Spleen (tissue), 13 donors: Measurements from ENCODE around the gene RPS18. TPM values are rescaled to one million over a fixed set of nuclear protein-coding genes. Genes with fewer than 3 reads are reported as not detected.
A peak's percentile ranks its signal among the peaks of the same experiment; 100 is the strongest.
"Not testable (repeated sequence)": the region's sequence is repeated elsewhere in the genome, so short reads cannot be mapped to it uniquely, and the experiment has no call there.

Source experiments
- DNase-seq: peaks from one replicate; pipeline ENCODE4 v3.0.0-alpha.2; 2020
- H3K27ac ChIP-seq, 8 donors: fragments of 200-600 bp; sonication (generic) in 7 of 8; 1 replicate in 4 of 8; 2 replicates in 4 of 8; pipeline versions ENCODE4 v1.5.0 to v1.8.0; 2016 to 2021; ENCODE audit warnings: inconsistent platforms in 4 of 8, mild to moderate bottlenecking in 4 of 8, moderate library complexity in 1 of 8
- H3K27me3 ChIP-seq, 7 donors: fragments of 200-600 bp; sonication (generic) in 6 of 7; replicated peaks in 1 of 7; 1 replicate in 4 of 7; 2 replicates in 3 of 7; pipeline versions ENCODE4 v1.5.0 to v1.8.0; 2016 to 2021; ENCODE audit warnings: inconsistent platforms in 3 of 7, mild to moderate bottlenecking in 1 of 7
- H3K36me3 ChIP-seq, 6 donors: fragments of 200-600 bp; sonication (generic) in 5 of 6; 1 replicate in 4 of 6; 2 replicates in 2 of 6; pipeline versions ENCODE4 v1.5.0 to v1.8.0; 2016 to 2021; ENCODE audit warnings: inconsistent platforms in 2 of 6
- H3K4me1 ChIP-seq, 6 donors: fragments of 200-600 bp; sonication (generic) in 5 of 6; 1 replicate in 3 of 6; 2 replicates in 3 of 6; pipeline versions ENCODE4 v1.5.0 to v1.8.0; 2016 to 2021; ENCODE audit warnings: inconsistent platforms in 3 of 6
- H3K4me3 ChIP-seq, 8 donors: fragments of 200-600 bp; sonication (generic) in 7 of 8; 1 replicate in 4 of 8; 2 replicates in 4 of 8; pipeline versions ENCODE4 v1.5.0 to v1.8.0; 2016 to 2021; ENCODE audit warnings: inconsistent platforms in 4 of 8, mild to moderate bottlenecking in 4 of 8, moderate library complexity in 2 of 8
- H3K9me3 ChIP-seq, 8 donors: fragments of 200-600 bp; sonication (generic) in 7 of 8; 1 replicate in 4 of 8; 2 replicates in 4 of 8; pipeline versions ENCODE4 v1.5.0 to v1.8.0; 2016 to 2021; ENCODE audit warnings: inconsistent platforms in 4 of 8
- POLR2A ChIP-seq, 3 donors: fragments of 450-650 bp; IDR thresholded peaks; one replicate each; pipeline ENCODE4 v1.5.1; 2017; ENCODE audit warnings: antibody characterized with exemption in 3 of 3, mild to moderate bottlenecking in 1 of 3
- POLR2AphosphoS5 ChIP-seq, 3 donors: sonication (generic); formaldehyde crosslinking; IDR thresholded peaks; one replicate each; pipeline ENCODE4 v1.5.1; 2017; ENCODE audit warnings: antibody characterized with exemption in 3 of 3
- WGBS, 5 donors: extraction: QIAGEN DNeasy Blood & Tissue Kit in 3 of 5; methylation state at CpG; one replicate each; pipeline versions ENCODE4 v1.1.5 to v1.1.7; 2013 to 2018; 5-methylcytosine and 5-hydroxymethylcytosine counted together
- intact Hi-C: fragments of 100-400 bp; cut with DNase I; formaldehyde crosslinking; loops from one replicate; pipeline ENCODE4 v1.15.0; 2023; ENCODE audit warnings: low total_unique reads
- long read RNA-seq, 2 donors: transcript quantifications; one replicate each; lab custom pipeline, GENCODE V29; 2026
- polyA plus RNA-seq, 3 donors: library from polyadenylated mRNA; stranded (reverse); fragments of 200-250 nt; gene quantifications; one replicate each; pipeline ENCODE4 v1.2.1, GENCODE V29; 2013
- total RNA-seq, 7 donors: library from RNA; depleted of rRNA in 3 of 7; stranded (reverse); fragments of >200 nt in 3 of 7; fragmentation: NEBNext Ultra II Directional in 4 of 7; extraction: Animal tissue kit (Norgen Biotek cat#: 25700) in 4 of 7; gene quantifications; one replicate each; pipeline versions ENCODE4 v1.1.0 to v1.2.1, GENCODE V29; 2016 to 2021
- TF ChIP-seq, protein P1 (sequence below), 11 experiments: fragments of 200-600 bp in 7 of 11; fragments of 450-650 bp in 4 of 11; sonication (generic) in 4 of 11; IDR thresholded peaks in 8 of 11; conservative IDR thresholded peaks in 3 of 11; 1 replicate in 7 of 11; 2 replicates in 4 of 11; pipeline versions ENCODE4 v1.4.0 to v1.8.0; 2016 to 2021; ENCODE audit warnings: antibody characterized with exemption in 11 of 11, inconsistent platforms in 4 of 11, mild to moderate bottlenecking in 1 of 11
- donor health status: healthy with polysubstance abuse.
- donor health status: DM: no; HTN: no; CAD: no; lungs with moderate emphysema.
- donor health status: DM: no; HTN: no; CAD: no.
- donor health status: Bipolar disorder and iron deficiency.
- donor health status: healthy.
- donor health status: DM: no; HTN: no; CAD: no.
- donor health status: DM: yes; HTN: yes; CAD: no.

Gene RPS18
- 1,000 to 10,000 TPM; 1,471 to 2,906 (median 2,449) TPM for total RNA-seq
- polyA plus RNA-seq: over 10,000 TPM in 2 of 3 donors, 1,000 to 10,000 TPM in 1; 8,573 to 17,605 (median 14,270) TPM
- long read RNA-seq, donor 1, transcript RPS18-235 (3 exons, 413 nt): minor isoform, 7 of 1,812 reads
- long read RNA-seq, donor 1, transcript RPS18-237 (5 exons, 642 nt): minor isoform, 17 of 1,812 reads
- long read RNA-seq, donor 1, transcript RPS18-230 (6 exons, 613 nt): major isoform, 1,575 of 1,812 reads
- long read RNA-seq, donor 1, transcript RPS18-236 (5 exons, 996 nt): minor isoform, 69 of 1,812 reads
- long read RNA-seq, donor 1, partial matches to known transcripts: 44 of 1,812 reads
- long read RNA-seq, donor 1, other reads (novel, unspliced or antisense): 93 of 1,812 reads
- long read RNA-seq, donor 2, transcript RPS18-233 (6 exons, 589 nt): minor isoform, 5 of 1,498 reads
- long read RNA-seq, donor 2, transcript RPS18-237 (5 exons, 642 nt): minor isoform, 9 of 1,498 reads
- long read RNA-seq, donor 2, transcript RPS18-230 (6 exons, 613 nt): major isoform, 1,347 of 1,498 reads
- long read RNA-seq, donor 2, transcript RPS18-236 (5 exons, 996 nt): minor isoform, 32 of 1,498 reads
- long read RNA-seq, donor 2, partial matches to known transcripts: 25 of 1,498 reads
- long read RNA-seq, donor 2, other reads (novel, unspliced or antisense): 77 of 1,498 reads

DNA sequence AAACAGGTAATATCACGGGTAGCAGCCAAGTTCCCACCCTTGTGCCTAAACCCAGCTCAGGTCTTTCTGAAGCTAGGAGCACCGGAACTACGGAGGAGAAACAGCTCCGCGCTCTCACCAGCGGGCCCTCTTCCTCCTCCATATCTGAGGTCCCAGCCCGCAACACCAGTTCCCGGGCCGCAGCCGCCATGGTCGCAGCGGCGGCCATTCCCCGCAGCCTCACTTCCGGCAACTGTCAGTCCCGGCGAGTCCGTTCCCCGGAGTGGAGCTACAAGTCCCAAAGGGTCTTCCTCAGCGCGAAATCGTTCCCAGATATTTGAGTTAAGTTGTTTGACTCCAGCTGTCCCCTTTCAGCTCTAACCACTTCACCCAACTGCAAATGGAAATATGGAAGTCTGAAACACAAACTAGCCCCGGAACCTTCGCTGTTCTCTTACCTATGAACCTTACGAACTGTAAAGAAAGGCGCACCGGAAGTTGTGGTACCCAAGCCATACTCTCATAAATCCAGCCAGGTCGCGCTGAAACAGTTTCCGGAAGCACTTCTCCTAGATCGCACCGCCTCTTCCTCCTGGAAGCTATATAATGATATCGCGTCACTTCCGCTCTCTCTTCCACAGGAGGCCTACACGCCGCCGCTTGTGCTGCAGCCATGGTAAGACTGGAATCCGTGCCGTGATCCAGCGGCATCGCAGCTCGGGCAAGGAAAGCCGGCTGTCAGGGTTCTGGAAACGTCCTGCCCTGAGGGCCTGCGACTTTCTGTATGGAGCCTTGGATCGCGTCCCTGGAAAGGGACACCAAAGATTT is at the start of gene RPS18, which contains the start of gene VPS52:
TSS of gene RPS18 (plus strand) at position 608 of the 807 bp plus-strand sequence. CDS start at position 653, 45 bp downstream.
TSS of gene VPS52 (minus strand) at position 409 of the 807 bp plus-strand sequence. CDS start at position 208, 201 bp downstream.
- Histone ChIP-seq H3K4me3 (peak within 1 kb of the TSS; percentile 63 to 94 (median 80)), H3K27me3 (no peaks in the 10 kb centered on the region), H3K4me1 (peaks cover 50 to 78% (median 66%) of the 10 kb centered on the region in 6 donors), H3K27ac (peak within 1 kb of the TSS; percentile 91 to 99 (median 96)), H3K9me3 (no peaks in the 10 kb centered on the region), H3K36me3 (peaks cover 6 to 71% (median 57%) of the 10 kb centered on the region in 6 donors)
- WGBS, 5 donors: 0% methylated on average over 33 to 48 of the region's 48 CpGs
- DNase-seq: peak; percentile 94
- peak; percentile 98 to 100 (median 99) for TF ChIP-seq POLR2AphosphoS5 (IDR thresholded peaks at IDR 0.05)
- TF ChIP-seq POLR2A (IDR thresholded peaks at IDR 0.05): peak; percentile 5 to 93 (median 92)
- TF ChIP-seq, protein P1, sequence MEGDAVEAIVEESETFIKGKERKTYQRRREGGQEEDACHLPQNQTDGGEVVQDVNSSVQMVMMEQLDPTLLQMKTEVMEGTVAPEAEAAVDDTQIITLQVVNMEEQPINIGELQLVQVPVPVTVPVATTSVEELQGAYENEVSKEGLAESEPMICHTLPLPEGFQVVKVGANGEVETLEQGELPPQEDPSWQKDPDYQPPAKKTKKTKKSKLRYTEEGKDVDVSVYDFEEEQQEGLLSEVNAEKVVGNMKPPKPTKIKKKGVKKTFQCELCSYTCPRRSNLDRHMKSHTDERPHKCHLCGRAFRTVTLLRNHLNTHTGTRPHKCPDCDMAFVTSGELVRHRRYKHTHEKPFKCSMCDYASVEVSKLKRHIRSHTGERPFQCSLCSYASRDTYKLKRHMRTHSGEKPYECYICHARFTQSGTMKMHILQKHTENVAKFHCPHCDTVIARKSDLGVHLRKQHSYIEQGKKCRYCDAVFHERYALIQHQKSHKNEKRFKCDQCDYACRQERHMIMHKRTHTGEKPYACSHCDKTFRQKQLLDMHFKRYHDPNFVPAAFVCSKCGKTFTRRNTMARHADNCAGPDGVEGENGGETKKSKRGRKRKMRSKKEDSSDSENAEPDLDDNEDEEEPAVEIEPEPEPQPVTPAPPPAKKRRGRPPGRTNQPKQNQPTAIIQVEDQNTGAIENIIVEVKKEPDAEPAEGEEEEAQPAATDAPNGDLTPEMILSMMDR (IDR thresholded peaks at IDR 0.05 in 8 of 11, conservative IDR thresholded peaks at IDR 0.05 in 3 of 11): peak in 4 of 11 experiments; percentile 4 to 31 (median 18)
- intact Hi-C loops: no loop called here

DNA sequence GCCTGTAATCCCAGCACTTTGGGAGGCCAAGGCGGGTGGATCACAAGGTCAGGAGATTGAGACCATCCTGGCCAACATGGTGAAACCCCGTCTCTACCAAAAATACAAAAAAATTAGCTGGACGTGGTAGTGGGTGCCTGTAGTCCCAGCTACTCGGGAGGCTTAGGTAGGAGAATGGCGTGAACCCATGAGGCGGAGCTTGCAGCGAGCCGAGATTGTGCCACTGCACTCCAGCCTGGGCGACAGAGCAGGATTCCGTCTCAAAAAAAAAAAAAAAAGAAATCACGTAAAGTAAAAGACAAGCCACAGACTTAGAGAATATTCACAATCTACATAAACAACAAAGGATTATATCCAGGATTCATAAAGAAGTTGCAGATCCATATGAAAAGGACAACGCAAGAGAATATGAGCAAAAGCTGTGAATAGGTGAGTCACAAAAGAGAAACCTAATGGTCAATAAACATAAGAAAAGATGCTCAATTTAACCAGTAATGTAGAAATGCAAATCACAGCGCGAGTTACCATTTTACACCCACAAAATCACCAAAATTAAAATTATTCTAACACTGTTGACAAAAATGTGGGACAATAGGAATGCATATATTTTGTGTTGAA is 45.3 kb upstream of the RPS18 start:
- H3K36me3 ChIP-seq, H3K4me1 ChIP-seq, H3K27ac ChIP-seq, H3K4me3 ChIP-seq, H3K9me3 ChIP-seq, intact Hi-C loops, DNase-seq: not testable (repeated sequence)
- 48 to 57% (median 50%) methylated on average over 14 of the region's 14 CpGs for WGBS, 5 donors
- peaks cover 0 to 49% (median 0%) of the 10 kb centered on the region in 7 donors for H3K27me3 ChIP-seq

DNA sequence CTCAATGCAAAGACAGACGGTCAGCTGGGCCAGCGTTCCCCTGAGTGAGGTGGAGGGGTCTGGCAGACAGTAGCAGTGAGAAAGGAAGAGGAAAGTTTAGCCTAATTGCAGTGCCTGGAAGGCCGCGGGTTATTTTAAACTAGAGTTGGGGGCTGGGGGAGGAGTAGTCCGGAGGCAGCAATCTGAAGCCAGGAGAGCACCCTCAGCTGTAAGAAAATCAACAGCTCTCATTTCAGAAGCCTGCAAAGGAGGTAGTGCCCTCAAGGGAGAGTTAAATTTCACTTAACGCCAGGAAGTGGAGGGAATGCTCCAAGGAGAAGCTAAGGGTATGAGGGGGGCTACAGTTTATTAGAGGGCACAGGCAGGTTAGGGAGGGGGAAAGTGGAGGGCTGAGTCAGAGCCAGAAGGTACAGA is 36.6 kb upstream of the RPS18 start:
- H3K4me1 ChIP-seq: no peaks in the 10 kb centered on the region
- intact Hi-C loops: loop anchor here (10.0 kb wide), 1 partner anchor 230 kb away; the partner anchor contains the start of gene HLA-DOA
- no peak for DNase-seq
- no peaks in the 10 kb centered on the region for H3K9me3 ChIP-seq
- no peaks in the 10 kb centered on the region for H3K36me3 ChIP-seq
- peaks cover 0 to 50% (median 0%) of the 10 kb centered on the region in 7 donors for H3K27me3 ChIP-seq
- H3K4me3 ChIP-seq: no peak overlapping the region
- TF ChIP-seq, protein P1 (IDR thresholded peaks at IDR 0.05 in 8 of 11, conservative IDR thresholded peaks at IDR 0.05 in 3 of 11): no peak
- TF ChIP-seq POLR2A (IDR thresholded peaks at IDR 0.05) (no peak), POLR2AphosphoS5 (IDR thresholded peaks at IDR 0.05) (no peak)
- 37 to 48% (median 45%) methylated on average over 6 of the region's 6 CpGs for WGBS, 5 donors
- no peak overlapping the region for H3K27ac ChIP-seq

DNA sequence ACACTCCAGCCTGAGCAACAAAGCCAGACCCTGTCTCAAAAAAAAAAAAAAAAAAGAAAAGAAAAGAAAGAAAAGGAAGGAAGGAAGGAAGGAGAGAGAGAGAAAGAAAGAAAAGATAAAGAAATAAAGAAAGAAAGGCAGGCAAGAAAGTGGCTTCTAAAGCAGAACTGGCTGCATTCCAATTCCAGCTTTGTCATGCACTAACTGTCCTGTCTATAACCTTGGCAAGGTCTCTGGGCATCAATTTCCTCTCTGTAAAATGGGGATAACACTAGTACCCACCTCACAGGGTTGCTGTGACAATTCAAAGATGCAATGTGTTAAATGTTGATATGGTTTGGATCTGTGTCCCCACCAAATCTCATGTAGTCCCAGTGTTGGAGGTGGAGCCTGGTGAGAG is 35.5 kb upstream of the RPS18 start:
- Histone ChIP-seq H3K27me3 (peaks cover 0 to 57% (median 0%) of the 10 kb centered on the region in 7 donors), H3K36me3 (no peaks in the 10 kb centered on the region), H3K9me3 (no peaks in the 10 kb centered on the region), H3K4me1 (no peaks in the 10 kb centered on the region), H3K27ac (no peak overlapping the region), H3K4me3 (no peak overlapping the region)
- intact Hi-C loops: loop anchor here (10.0 kb wide), 1 partner anchor 232 kb away; the partner anchor contains the start of gene HLA-DOA
- DNase-seq: no peak
- no peak for TF ChIP-seq POLR2A (IDR thresholded peaks at IDR 0.05)
- no peak for TF ChIP-seq POLR2AphosphoS5 (IDR thresholded peaks at IDR 0.05)
- TF ChIP-seq, protein P1 (IDR thresholded peaks at IDR 0.05 in 8 of 11, conservative IDR thresholded peaks at IDR 0.05 in 3 of 11): no peak
